Skeletal muscle tissue (tissue), 4 donors: Measurements from ENCODE around the gene PLEKHG2. TPM values are rescaled to one million over a fixed set of nuclear protein-coding genes. Genes with fewer than 3 reads are reported as not detected.
"Not testable (repeated sequence)": the region's sequence is repeated elsewhere in the genome, so short reads cannot be mapped to it uniquely, and the experiment has no call there.

Experiments
- H3K27ac ChIP-seq: one replicate; pipeline ENCODE4 v1.7.0; 2013; ENCODE audit warnings: mild to moderate bottlenecking, low read depth, low read length, inconsistent platforms
- H3K27me3 ChIP-seq, 3 donors: one replicate each; pipeline ENCODE4 v1.7.0; 2013; ENCODE audit warnings: low read length in 3 of 3; ENCODE audit not compliant: control insufficient read depth in 3 of 3, insufficient read depth in 3 of 3
- H3K36me3 ChIP-seq, 3 donors: one replicate each; pipeline ENCODE4 v1.7.0; 2013; ENCODE audit warnings: low read length in 3 of 3; ENCODE audit not compliant: control insufficient read depth in 3 of 3, insufficient read depth in 3 of 3
- H3K4me1 ChIP-seq, 3 donors: one replicate each; pipeline ENCODE4 v1.7.0; 2013; ENCODE audit warnings: low read length in 3 of 3, mild to moderate bottlenecking in 3 of 3; ENCODE audit not compliant: control insufficient read depth in 3 of 3, insufficient read depth in 3 of 3
- H3K4me3 ChIP-seq, 3 donors: one replicate each; pipeline ENCODE4 v1.7.0; 2013; ENCODE audit warnings: low read length in 3 of 3
- H3K9ac ChIP-seq, 3 donors: one replicate each; pipeline ENCODE4 v1.7.0; 2013; ENCODE audit warnings: low read length in 3 of 3, mild to moderate bottlenecking in 3 of 3, moderate library complexity in 2 of 3, low read depth in 1 of 3
- H3K9me3 ChIP-seq, 3 donors: one replicate each; pipeline ENCODE4 v1.7.0; 2013; ENCODE audit warnings: low read length in 3 of 3; ENCODE audit not compliant: control insufficient read depth in 3 of 3
- total RNA-seq: library from RNA; depleted of rRNA; stranded (reverse); fragments of >200 nt; gene quantifications from one replicate; pipeline ENCODE4 v1.2.3, GENCODE V29; 2014
- donor health status: Osteomylitis.

PLEKHG2 gene
- total RNA-seq, 1 donor from 2014 or later, result 15.7 TPM

- Histone ChIP-seq H3K36me3 (peaks cover 72 to 77% (median 75%) of the 10 kb centered on the region in 3 donors), H3K4me1 (peaks cover 9 to 23% (median 12%) of the 10 kb centered on the region in 3 donors), H3K9me3 (no peaks in the 10 kb centered on the region), H3K9ac (no peak overlapping the region), H3K27me3 (no peaks in the 10 kb centered on the region), H3K27ac (no peak overlapping the region), H3K4me3 (no peak overlapping the region)
These were observed 34.8 kb upstream of the PLEKHG2 start for GRCh38 chr19:39377373-39378362.

- H3K9ac ChIP-seq, H3K9me3 ChIP-seq, H3K27ac ChIP-seq, H3K27me3 ChIP-seq, H3K4me3 ChIP-seq: not testable (repeated sequence)
- Histone ChIP-seq H3K4me1 (peaks cover 0 to 14% (median 4%) of the 10 kb centered on the region in 3 donors), H3K36me3 (peaks cover 80 to 83% (median 82%) of the 10 kb centered on the region in 3 donors)
These were observed 33.1 kb upstream of the PLEKHG2 start for GRCh38 chr19:39379366-39379765.

GRCh38 chr19:39379865-39380396 lies 32.5 kb upstream of the PLEKHG2 start:
- Histone ChIP-seq H3K4me1 (peaks cover 0 to 14% (median 4%) of the 10 kb centered on the region in 3 donors), H3K4me3 (no peak overlapping the region), H3K27ac (no peak overlapping the region), H3K36me3 (peaks cover 82 to 85% (median 83%) of the 10 kb centered on the region in 3 donors), H3K9ac (no peak overlapping the region), H3K9me3 (no peaks in the 10 kb centered on the region), H3K27me3 (no peaks in the 10 kb centered on the region)

GRCh38 chr19:39380521-39381502 lies 31.7 kb upstream of the PLEKHG2 start:
- no peak overlapping the region for H3K9ac ChIP-seq
- peaks cover 0 to 14% (median 4%) of the 10 kb centered on the region in 3 donors for H3K4me1 ChIP-seq
- no peak overlapping the region for H3K4me3 ChIP-seq
- no peaks in the 10 kb centered on the region for H3K9me3 ChIP-seq
- peaks cover 79 to 81% (median 81%) of the 10 kb centered on the region in 3 donors for H3K36me3 ChIP-seq
- H3K27me3 ChIP-seq, result no peaks in the 10 kb centered on the region
- no peak overlapping the region for H3K27ac ChIP-seq

GRCh38 chr19:39381910-39382611 lies 30.4 kb upstream of the PLEKHG2 start:
- no peaks in the 10 kb centered on the region for H3K27me3 ChIP-seq

GRCh38 chr19:39382991-39383828 lies 29.3 kb upstream of the PLEKHG2 start:
- Histone ChIP-seq H3K9ac (no peak overlapping the region), H3K36me3 (peaks cover 75 to 80% (median 77%) of the 10 kb centered on the region in 3 donors), H3K27me3 (no peaks in the 10 kb centered on the region), H3K9me3 (no peaks in the 10 kb centered on the region), H3K27ac (no peak overlapping the region), H3K4me3 (no peak overlapping the region), H3K4me1 (peaks cover 0 to 9% (median 0%) of the 10 kb centered on the region in 3 donors)

More at GRCh38 chr19:39381910-39382611, 30.4 kb upstream of the PLEKHG2 start:
- Histone ChIP-seq H3K4me1 (peaks cover 0 to 14% (median 4%) of the 10 kb centered on the region in 3 donors), H3K4me3 (no peak overlapping the region), H3K27ac (no peak overlapping the region), H3K9ac (no peak overlapping the region), H3K9me3 (no peaks in the 10 kb centered on the region), H3K36me3 (peaks cover 79 to 81% (median 80%) of the 10 kb centered on the region in 3 donors)

GRCh38 chr19:39384839-39385568 lies 27.5 kb upstream of the PLEKHG2 start:
- Histone ChIP-seq H3K36me3 (peaks cover 78 to 82% (median 78%) of the 10 kb centered on the region in 3 donors), H3K9me3 (no peaks in the 10 kb centered on the region), H3K27me3 (no peaks in the 10 kb centered on the region), H3K9ac (no peak overlapping the region), H3K4me1 (peaks cover 8% of the 10 kb centered on the region in 3 donors), H3K4me3 (no peak overlapping the region), H3K27ac (no peak overlapping the region)

GRCh38 chr19:39385629-39386411 lies 26.6 kb upstream of the PLEKHG2 start:
- peaks cover 70 to 73% (median 70%) of the 10 kb centered on the region in 3 donors for H3K36me3 ChIP-seq
- peaks cover 12 to 16% (median 13%) of the 10 kb centered on the region in 3 donors for H3K4me1 ChIP-seq
- no peak overlapping the region for H3K9ac ChIP-seq
- H3K27me3 ChIP-seq, result no peaks in the 10 kb centered on the region
- no peaks in the 10 kb centered on the region for H3K9me3 ChIP-seq
- H3K4me3 ChIP-seq, result no peak overlapping the region
- H3K27ac ChIP-seq, result no peak overlapping the region
